ENCODE results near the gene TTC28. TPM values are rescaled to one million over a fixed set of nuclear protein-coding genes. Genes with fewer than 3 reads are reported as not detected.

Gene TTC28
- total RNA-seq, 1 donor from 2014 or later: 65.4 TPM

DNA sequence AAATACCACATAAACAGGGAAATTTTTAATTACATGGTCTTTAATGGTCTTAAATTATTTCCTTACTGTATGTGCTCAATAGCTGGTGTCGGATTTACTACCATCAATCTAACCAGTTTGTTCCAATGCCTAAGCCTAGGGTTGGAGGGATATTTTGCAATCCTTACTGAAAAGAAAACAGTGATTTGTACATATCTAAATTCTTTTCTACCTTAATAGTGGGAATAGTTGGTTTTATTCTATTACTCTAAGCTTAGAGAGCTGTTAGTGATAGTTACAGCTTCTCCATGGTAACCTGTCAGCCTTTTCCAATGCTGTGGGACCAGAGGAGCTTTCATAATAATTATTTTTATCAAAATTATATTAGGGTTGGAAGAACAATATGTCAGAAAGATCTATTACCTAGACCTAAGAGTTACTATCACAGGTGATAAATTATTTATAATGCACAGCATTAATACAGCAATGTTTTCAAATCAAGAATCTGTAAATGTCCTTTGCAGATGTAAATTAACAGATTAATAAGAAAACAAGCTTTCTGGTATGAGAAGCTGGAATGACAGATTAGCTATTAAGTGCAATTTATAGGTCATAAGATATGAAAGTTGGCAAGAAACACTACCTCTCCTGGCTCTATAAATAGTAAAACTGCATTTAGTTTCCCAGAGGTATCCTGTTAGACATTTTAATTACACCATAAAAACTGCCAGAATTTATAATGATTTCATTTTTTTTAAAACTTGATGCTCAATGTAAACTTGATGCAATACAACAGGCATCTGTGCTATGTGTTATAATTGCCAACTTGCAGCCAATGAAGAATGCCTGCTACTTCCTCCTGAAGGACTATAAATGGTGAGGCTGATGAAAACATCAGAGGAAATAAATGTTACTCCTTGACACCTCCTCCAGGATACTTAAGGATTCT, 498.6 kb downstream of the TTC28 start:
- H3K27me3 Mint-ChIP-seq (ENCODE audit: low read depth): no peaks in the 10 kb centered on the region
- TF ChIP-seq, protein P1, sequence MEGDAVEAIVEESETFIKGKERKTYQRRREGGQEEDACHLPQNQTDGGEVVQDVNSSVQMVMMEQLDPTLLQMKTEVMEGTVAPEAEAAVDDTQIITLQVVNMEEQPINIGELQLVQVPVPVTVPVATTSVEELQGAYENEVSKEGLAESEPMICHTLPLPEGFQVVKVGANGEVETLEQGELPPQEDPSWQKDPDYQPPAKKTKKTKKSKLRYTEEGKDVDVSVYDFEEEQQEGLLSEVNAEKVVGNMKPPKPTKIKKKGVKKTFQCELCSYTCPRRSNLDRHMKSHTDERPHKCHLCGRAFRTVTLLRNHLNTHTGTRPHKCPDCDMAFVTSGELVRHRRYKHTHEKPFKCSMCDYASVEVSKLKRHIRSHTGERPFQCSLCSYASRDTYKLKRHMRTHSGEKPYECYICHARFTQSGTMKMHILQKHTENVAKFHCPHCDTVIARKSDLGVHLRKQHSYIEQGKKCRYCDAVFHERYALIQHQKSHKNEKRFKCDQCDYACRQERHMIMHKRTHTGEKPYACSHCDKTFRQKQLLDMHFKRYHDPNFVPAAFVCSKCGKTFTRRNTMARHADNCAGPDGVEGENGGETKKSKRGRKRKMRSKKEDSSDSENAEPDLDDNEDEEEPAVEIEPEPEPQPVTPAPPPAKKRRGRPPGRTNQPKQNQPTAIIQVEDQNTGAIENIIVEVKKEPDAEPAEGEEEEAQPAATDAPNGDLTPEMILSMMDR (conservative IDR thresholded peaks at IDR 0.05): no peak
- DNase-seq (ENCODE audit: low read depth, low spot score): no peak
- no peaks in the 10 kb centered on the region for H3K9me3 Mint-ChIP-seq
- no peaks in the 10 kb centered on the region for H3K4me1 Mint-ChIP-seq
- no peak overlapping the region for H3K27ac Mint-ChIP-seq (ENCODE audit: unreplicated experiment)
- H3K36me3 Mint-ChIP-seq (ENCODE audit: low read depth): no peaks in the 10 kb centered on the region
- no peak overlapping the region for H3K4me3 Mint-ChIP-seq

DNA sequence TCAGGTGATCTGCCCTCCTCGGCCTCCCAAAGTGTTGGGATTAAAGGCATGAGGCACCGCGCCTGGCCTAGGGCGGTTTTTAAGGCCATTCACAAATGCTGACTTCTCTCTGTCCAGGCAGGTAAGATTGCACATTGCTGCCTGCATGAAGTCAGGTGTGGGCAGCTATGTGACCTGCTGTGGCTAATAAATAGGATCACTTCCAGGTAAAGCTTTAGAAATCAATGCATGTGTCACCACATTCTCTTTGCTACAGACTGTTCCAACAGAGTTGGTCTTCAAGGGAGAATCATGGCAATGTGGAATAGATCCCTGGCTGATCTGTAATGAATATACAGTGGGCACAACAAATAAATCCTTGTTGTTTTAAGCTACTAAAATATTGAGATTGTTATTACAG, 500.2 kb downstream of the TTC28 start:
- H3K27ac Mint-ChIP-seq (ENCODE audit: unreplicated experiment): no peak overlapping the region
- TF ChIP-seq, protein P1 (conservative IDR thresholded peaks at IDR 0.05): no peak
- H3K4me3 Mint-ChIP-seq: no peak overlapping the region
- no peaks in the 10 kb centered on the region for H3K27me3 Mint-ChIP-seq (ENCODE audit: low read depth)
- H3K36me3 Mint-ChIP-seq (ENCODE audit: low read depth): no peaks in the 10 kb centered on the region
- H3K9me3 Mint-ChIP-seq: no peaks in the 10 kb centered on the region
- H3K4me1 Mint-ChIP-seq: no peaks in the 10 kb centered on the region
- no peak for DNase-seq (ENCODE audit: low read depth, low spot score)

DNA sequence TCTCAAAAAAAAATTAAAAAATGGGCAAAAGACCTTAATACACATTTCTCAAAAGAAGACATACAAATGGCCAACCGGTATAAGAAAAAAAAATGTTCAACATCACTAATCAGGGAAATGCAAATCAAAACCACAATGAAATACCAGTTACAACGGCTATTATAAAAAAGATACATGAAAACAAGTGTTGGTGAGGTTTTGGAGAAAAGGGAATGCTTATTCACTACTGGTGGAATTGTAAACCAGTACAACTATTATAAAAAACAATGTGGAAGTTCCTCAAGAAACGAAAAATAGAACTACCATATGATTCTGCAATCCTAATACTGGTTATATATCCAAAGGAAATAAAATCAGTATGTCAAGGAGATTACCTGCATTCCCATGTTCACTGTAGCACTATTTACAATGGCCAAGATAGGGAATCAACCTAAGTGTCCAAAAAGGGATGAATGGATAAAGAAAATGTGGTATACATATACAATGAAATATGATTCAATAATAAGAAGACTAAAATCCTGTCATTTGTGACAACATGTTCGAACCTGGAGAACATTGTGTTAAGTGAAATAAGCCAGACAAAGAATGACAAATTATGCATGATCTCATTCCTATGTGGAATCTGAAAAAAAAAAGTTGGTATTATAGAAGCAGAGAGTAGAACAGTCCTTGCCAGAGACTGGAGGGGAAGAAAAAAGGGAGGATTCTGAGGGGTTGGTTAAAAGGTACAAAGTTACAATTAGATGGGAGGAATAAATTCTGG, 503.7 kb downstream of the TTC28 start:
- Mint-ChIP-seq H3K4me1 (peaks cover 19% of the 10 kb centered on the region), H3K27ac (ENCODE audit: unreplicated experiment) (no peak overlapping the region), H3K4me3 (no peak overlapping the region), H3K9me3 (peaks cover 2% of the 10 kb centered on the region), H3K27me3 (ENCODE audit: low read depth) (no peaks in the 10 kb centered on the region), H3K36me3 (ENCODE audit: low read depth) (peaks cover 3% of the 10 kb centered on the region)
- TF ChIP-seq, protein P1 (conservative IDR thresholded peaks at IDR 0.05): no peak
- DNase-seq (ENCODE audit: low read depth, low spot score): no peak

DNA sequence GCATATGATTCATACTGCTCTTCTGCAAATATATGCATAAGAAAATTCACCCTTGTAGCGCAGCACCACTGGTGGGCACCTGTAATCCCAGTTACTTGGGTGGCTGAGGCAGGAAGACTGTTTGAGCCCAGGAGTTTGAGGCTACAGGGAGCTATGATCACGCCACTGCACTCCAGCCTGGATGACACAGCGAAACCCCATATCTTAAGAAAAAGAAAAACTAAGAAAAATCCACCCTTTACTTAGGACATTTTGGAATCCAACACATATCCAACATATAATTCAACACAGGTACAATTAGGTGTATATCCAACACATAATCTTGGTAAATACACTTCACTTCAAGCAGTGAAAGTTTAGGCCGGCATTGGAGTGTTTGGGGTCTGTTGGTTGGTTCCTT, 505.1 kb downstream of the TTC28 start:
- peaks cover 23% of the 10 kb centered on the region for H3K4me1 Mint-ChIP-seq
- H3K4me3 Mint-ChIP-seq: no peak overlapping the region
- DNase-seq (ENCODE audit: low read depth, low spot score): no peak
- H3K36me3 Mint-ChIP-seq (ENCODE audit: low read depth): peaks cover 7% of the 10 kb centered on the region
- TF ChIP-seq, protein P1 (conservative IDR thresholded peaks at IDR 0.05): no peak
- no peak overlapping the region for H3K27ac Mint-ChIP-seq (ENCODE audit: unreplicated experiment)
- H3K27me3 Mint-ChIP-seq (ENCODE audit: low read depth): no peaks in the 10 kb centered on the region
- H3K9me3 Mint-ChIP-seq: peaks cover 6% of the 10 kb centered on the region

DNA sequence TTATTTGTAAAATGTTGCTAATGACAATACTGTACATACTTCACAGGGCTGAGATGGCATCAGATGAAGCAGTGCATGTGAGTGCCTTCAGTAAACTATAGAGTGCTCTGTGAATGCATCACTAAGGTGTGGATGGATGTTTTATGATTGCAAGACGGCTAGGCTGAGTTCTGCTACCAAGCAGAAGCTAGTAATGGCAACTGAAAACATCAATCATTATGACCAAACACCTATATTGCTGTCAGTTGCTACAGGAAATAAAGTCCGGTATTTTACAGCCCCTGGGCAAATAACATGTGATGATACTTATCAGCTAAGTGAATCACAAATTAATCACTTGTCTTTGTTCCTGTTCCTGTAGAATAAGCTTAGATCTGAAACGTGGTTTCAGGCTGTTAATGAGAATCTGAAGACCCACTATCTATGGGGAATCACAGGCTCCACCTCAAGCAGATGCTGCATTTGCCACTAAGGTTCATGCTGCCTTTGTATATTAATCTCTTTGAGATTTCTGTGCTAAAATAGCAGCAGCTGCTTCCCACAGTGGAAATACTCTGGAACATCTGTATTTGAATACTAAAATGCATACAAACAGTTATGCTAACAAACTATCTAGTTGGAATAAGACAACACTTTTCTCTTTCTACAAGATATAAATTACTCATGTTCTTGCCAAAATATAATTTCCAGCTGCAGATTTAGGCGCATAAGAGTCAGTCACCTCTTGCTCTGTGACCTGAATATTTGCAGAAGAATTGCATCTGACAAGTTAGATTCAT, 506.6 kb downstream of the TTC28 start:
- H3K4me1 Mint-ChIP-seq: peaks cover 23% of the 10 kb centered on the region
- H3K27me3 Mint-ChIP-seq (ENCODE audit: low read depth): no peaks in the 10 kb centered on the region
- TF ChIP-seq, protein P1 (conservative IDR thresholded peaks at IDR 0.05): no peak

More for the DNA sequence above, 506.6 kb downstream of the TTC28 start:
- Mint-ChIP-seq H3K36me3 (ENCODE audit: low read depth) (peaks cover 10% of the 10 kb centered on the region), H3K27ac (ENCODE audit: unreplicated experiment) (no peak overlapping the region), H3K4me3 (no peak overlapping the region), H3K9me3 (peaks cover 6% of the 10 kb centered on the region)
- no peak for DNase-seq (ENCODE audit: low read depth, low spot score)
